HEK293 (cell line): ENCODE data around the gene PIGS.

Source experiments
- CTCF ChIP-seq: fragments of 450-650 bp; formaldehyde crosslinking; IDR thresholded peaks from 2 replicates; pipeline ENCODE4 v1.5.1; 2016; ENCODE audit warnings: missing biosample characterization, missing genetic modification characterization
- ZNF280C ChIP-seq: fragments of 450-650 bp; formaldehyde crosslinking; IDR thresholded peaks from 2 replicates; pipeline ENCODE4 v1.5.1; 2016; ENCODE audit warnings: missing biosample characterization, missing genetic modification characterization

GRCh38 chr17:28618464-28618863 is 47.1 kb upstream of the PIGS start:
- TF ChIP-seq CTCF (no peak), ZNF280C (tag by site-specific recombination) (no peak)
